ENCODE data around the gene NOC3L.
"Not testable (repeated sequence)": the region's sequence is repeated elsewhere in the genome, so short reads cannot be mapped to it uniquely, and the experiment has no call there.

The NOC3L gene

DNA sequence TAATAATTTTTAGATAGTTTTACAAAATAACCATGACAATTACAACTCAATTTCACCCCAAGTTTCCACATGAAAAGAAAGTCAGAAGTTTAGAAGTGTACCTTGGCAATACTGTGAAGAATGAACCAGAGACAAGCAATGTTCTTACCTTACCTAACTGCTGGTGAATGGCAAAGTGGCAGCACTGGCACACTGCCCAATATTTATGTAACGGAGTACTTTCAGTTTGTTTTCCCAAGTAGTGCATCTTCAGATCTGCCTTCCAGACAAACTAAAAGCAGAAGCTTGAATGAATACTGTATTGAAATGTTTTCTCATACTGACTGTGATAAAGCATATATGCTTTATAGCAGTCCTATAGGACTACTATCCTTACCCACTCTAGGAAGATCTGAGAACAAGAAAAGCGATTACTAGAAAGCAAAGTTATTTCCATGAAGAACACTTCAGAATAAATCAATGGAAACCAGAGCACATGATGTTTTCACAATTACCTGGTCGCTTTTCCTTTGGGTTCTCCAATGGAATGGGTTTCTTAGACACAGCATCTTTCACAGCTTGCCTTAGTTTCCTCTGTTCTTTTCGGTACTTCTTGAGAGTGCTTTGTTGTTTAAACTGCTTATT is 1.5 kb downstream of the NOC3L start:
- no peak for DNase-seq

DNA sequence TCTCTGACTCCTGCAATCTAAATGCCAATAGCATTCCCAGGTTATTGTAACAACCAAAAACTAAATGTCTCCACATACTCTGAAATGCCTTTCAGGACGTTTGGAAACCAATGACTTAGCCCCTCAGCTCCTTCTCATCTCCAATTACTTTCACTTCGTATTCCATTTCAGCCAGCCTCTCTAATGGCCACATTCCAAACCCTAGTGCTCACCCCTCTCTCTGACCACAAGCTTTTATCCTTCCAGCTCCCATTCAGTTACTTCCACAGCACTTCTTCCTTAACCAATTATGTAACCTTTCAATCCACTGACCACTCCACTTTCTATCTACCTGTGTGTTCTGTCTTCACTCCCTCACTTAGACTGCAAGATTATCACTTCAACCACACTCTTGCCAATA is 4.3 kb downstream of the NOC3L start:
- no peak for DNase-seq

- DNase-seq = no peak
Measured at GRCh38 chr10:94357193-94357592, 5.5 kb downstream of the NOC3L start.

GRCh38 chr10:94355841-94356240 is 6.9 kb downstream of the NOC3L start:
- DNase-seq = no peak

DNA sequence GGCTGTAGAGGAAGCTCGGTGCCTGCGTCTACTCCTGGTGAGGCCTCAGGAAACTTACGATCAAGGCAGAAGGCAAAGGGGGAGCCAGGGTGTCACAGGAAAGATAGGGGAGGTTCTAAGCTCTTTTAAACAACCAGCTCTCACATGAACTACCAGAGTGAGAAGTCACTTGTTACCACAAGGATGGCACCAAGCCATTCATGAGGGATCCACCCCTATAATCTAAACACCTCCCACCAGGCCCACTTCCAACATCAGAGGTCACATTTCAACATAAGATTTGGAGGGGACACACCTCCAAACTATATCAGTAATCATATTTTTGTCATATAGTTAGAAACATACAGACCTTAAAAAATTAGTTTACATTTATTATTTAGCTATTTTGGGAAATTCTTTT is 9.4 kb downstream of the NOC3L start:
- no peak for DNase-seq

DNA sequence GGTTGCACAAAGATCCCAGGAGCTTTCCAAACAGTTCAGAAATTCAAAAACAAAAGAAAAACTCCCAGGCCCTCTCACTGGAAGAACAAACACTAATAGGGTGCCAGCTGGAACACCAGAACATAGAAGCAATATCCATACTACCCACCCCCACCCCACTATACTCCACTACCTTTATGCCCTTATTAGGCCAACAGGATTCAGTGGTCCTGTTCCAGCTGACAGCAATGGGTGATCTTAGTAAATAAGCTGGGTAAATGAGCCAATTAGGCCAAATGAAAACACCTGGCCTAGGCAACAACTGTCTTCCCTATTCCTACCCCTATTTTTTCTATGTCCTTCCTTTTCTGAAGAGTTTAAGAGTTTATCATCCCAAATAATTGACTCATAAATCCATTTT is 11.7 kb downstream of the NOC3L start:
- DNase-seq = no peak

DNA sequence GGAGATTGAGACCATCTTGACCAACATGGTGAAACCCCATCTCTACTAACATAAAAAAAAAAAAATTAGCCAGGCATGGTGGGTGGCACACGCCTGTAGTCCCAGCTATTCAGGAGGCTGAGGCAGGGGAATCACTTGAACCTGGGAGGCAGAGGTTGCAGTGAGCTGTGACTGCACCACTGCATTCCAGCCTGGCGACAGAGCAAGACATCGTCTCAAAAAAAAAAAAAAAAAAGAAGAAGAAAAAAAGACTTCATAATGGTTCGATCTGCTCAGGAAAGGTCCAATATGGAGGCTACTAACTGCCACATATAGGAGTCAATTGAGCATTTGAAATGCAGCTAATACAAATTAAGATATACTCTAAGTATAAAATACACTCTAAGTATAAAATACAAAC is 12.2 kb downstream of the NOC3L start:
- DNase-seq = not testable (repeated sequence)

- no peak for DNase-seq
Measured at GRCh38 chr10:94349327-94349726, 13.4 kb downstream of the NOC3L start.

DNA sequence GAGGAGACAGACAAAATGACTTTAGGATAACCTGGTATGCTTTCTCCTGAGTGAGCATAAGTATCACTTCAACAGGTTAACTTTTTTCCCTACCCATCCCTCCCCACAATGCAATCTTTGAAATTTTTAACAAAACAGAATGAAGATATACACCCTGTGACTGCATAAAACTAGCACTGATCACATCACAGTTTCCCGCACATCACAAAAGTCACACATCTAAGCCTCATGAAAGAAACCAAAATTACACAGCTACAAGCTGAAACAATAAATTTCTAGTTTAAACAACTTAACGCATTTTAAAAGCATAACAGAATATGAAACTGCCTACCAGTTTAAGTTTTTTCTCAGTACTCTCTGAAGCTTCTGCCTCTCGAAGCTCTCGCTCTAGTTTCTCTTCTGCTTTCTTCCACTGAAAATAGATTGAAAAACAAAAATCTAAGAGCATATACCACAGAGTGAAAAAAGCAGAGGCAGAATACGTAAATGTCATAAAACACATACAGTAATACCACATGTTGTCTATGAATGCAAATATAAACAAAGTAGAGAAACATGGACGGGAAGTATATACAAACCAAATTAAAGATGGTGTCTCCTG is 18.1 kb downstream of the NOC3L start:
- no peak for DNase-seq

- DNase-seq = no peak
Measured at GRCh38 chr10:94343151-94343550, 19.6 kb downstream of the NOC3L start.

DNA sequence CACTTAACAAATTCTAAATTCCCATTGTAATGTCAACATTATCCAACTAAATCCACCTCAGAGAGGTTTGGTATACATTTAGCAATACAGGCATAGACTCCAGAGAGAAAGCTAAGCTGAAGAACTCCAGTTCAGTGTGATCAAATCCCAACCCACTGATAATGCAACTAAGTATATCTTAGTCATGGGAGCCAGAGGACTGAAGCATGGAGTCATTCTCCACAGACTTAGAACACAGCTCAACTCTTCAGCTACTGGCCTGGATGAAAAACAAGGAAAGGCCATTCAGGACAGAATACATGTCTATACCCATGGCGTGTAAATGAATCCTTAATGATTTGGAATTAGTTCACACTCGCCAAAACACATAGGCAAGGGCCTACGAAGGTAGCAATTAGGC is 27.9 kb downstream of the NOC3L start:
- DNase-seq = no peak

- DNase-seq = no peak
Measured at GRCh38 chr10:94333051-94333450, 29.7 kb downstream of the NOC3L start.

DNA sequence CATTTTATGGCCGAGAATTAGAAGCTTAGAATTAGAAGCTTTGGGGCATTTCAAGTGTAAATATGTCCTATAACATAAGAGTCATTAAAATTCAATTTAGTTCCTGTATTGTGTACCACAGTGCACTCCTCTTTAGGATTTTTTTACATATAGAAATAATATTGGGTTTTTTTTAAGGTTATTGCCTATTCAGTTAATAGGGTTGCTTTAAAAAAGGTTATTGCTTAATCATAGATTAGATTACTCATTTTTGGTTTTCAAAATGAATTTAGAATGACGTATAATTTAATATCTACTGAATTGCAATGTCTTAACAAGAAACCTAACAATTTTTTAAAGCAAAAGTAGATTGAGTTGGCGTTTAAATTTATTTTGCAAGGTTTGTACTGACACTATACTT is 34.1 kb downstream of the NOC3L start:
- no peak for DNase-seq

DNA sequence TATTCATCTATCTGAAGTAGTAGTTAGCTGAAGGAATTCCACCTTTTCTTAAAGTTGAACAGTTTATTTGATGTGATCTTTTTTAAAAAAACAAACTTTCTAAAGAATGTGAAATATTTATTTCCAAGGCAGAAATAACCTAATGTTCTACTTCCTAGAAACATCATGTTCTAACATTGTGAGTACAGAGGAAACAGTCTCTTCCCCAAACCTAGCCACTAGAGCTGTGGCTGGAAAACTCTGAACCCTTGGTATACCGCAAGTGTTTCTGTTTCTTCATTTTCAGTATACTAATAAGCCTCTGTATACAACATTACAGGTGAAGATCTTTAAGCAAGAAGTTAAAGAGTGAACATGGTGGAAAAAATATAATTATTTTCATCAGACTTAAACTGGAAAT is 35.1 kb downstream of the NOC3L start:
- DNase-seq = no peak

- no peak for DNase-seq
Measured at GRCh38 chr10:94324609-94325233, 38.0 kb downstream of the NOC3L start.

DNA sequence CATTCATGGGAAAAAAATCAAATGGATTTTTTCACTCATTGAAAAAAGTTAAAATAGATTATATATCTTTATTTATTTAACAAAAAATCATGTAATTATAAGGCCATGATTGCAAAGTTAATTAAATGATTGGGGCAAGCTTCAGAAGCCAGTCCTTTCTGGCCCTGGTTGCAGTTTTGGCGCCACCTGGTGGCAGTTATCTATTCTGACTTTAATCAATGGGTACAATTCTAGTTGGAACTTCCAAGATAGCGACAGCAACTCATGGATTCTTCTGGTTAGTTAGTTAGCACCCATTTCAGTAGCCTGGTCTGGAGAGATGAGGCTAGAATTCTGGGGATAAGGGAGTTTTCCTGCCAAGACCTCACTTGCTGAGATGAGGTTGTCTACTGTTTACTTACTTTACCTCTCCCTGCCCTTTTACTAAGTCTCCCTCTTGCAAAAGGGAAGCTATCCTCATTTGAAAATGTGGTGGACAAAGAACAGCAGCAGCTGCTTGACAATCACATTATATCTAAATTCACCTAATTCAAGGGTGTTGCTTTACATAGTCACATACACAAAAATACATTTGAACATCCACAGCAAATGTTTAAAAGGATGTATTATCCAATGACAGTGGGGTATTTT is 42.3 kb downstream of the NOC3L start:
- DNase-seq = peak; percentile 65

DNA sequence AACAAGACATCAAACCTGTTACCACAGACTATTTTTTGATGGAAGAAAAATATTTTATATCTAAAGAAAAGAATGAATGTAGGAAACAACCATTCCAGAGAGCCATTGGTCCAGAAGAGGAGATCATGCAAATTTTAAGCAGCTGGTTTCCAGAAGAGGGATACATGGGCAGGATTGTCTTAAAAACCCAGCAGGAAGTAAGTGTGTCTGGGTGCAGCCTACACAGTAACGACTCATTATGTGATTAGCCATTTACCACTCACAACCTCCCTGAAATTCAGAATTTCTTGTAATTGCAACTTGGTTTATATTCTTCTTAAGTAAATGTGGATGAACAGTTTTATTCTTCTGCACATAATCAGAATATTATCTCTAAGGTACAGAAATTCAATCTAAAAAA is 46.2 kb downstream of the NOC3L start:
- DNase-seq = no peak

DNA sequence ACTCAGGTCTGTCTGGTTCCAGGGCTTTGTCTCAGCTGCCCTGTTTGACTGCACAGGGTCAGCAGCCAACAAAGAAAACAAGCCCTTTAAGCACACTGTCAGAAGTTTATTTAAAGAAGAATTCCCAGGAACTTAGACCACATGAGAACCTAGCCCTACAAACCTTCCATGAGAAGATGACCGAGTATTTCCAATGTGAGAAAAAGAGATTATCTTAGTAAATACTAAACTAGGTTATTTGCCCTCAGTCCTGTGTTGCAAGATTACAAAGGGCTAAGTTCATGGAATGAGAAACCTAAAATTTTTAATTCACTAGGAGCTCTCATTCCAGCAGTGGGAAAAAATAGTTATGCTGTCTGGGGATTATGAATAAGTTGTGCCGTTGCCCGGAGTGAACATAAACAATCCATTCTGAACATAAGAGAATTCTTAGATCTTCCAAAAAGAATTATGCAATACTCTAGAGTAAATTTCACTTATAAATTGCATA is 46.7 kb downstream of the NOC3L start:
- no peak for DNase-seq

DNA sequence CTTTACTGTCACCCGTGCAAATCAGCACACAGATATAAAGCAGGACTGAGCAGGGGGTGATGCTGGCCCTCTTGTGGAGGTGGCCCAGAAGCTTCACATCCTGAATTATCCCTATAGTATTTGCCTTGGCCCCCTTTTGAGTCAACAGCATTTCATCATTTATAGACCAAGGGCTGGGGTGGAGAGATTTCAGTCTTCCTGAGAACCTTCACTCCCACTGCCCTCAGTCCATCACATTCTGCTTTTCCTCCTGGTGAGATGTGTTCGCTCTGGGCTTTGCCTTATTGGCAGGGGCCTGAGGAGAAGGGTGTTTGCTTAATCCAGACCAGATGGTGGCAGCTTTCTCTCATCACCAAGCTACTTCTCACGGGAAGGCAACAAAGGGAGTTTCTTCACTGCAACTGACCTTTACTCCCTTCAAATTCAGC is 47.7 kb downstream of the NOC3L start:
- no peak for DNase-seq

DNA sequence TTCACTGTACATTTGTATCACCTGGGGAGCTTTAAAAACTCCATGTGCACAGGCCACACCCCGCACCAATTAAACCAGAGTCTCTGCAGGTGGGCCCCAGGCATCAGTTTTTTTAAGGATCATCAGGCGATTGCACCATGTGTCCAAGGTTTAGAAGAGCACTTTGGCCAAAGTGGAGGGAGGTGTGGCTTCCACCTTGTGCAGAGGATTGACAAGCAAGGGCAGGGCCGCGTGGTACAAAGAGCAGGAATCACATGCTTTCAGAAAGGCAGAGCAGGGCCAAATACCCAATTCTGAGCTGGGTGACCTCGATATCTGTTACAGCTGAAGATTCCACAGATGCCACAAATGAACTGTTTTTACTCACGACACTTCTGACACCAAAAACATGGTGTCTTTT is 52.4 kb downstream of the NOC3L start:
- no peak for DNase-seq

DNA sequence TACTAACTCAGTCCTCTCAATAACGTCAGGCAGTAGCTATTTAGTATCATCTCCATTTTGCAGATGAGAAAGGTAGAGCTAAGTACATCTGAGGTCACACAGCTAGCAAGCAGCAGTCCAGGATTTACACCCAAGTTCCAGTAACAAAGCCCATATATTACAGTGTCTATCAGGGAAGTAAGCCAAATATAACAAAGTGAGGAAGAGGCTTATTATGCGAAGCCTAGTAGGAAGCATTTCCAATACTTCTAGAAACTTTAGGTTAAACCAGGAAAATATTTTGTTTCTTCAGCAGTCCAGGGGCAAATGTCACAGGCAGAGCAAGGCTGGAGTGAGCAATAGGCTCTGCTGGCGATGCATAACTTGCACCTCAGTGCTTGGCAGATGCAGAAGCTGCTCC is 53.9 kb downstream of the NOC3L start:
- no peak for DNase-seq

- DNase-seq = no peak
Measured at GRCh38 chr10:94307046-94307615, 55.6 kb downstream of the NOC3L start.

GRCh38 chr10:94303929-94304328 is 58.8 kb downstream of the NOC3L start:
- no peak for DNase-seq

DNA sequence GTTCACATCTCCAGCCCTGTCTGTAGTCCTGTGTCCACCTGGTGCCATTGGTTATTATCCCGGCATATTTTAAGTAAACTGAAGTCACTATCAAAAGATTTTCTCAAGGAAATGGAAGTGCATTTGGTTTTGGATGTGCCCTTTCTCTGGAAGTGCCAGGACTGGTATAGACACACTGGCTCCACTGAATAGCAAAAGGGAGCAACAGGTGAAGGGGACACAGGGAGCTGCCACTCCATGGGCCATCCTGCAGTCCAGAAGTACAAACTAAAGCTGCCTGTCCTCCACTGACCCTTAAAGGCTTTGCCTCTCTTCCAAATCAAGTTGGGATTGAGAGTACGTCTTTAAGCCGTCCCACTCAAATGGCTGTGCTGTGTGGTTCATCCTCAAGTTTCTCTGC is 62.7 kb downstream of the NOC3L start:
- no peak for DNase-seq
